Vagina (tissue), 2 donors: Measurements from ENCODE around the gene RPL15. TPM values are rescaled to one million over a fixed set of nuclear protein-coding genes. Genes with fewer than 3 reads are reported as not detected.

Experiments
- DNase-seq, 2 donors: peaks; one replicate each; pipeline ENCODE4 v3.0.0-alpha.2; 2017; ENCODE audit errors: extremely low spot score in 2 of 2
- H3K27ac ChIP-seq: fragments of 200-600 bp; sonication (generic); one replicate; pipeline ENCODE4 v1.5.1; 2019
- H3K27me3 ChIP-seq: fragments of 200-600 bp; sonication (generic); one replicate; pipeline ENCODE4 v1.5.1; 2019
- H3K36me3 ChIP-seq, 2 donors: fragments of 200-600 bp; sonication (generic); one replicate each; pipeline ENCODE4 v1.5.1; 2017 to 2019
- H3K4me1 ChIP-seq: fragments of 200-600 bp; sonication (generic); one replicate; pipeline ENCODE4 v1.5.1; 2019
- H3K4me3 ChIP-seq, 2 donors: fragments of 200-600 bp; sonication (generic); 1 replicate in 1 of 2; 2 replicates in 1 of 2; pipeline ENCODE4 v1.5.1; 2016 to 2019
- H3K9me3 ChIP-seq: fragments of 200-600 bp; sonication (generic); one replicate; pipeline ENCODE4 v1.5.1; 2019
- CTCF ChIP-seq, 3 experiments: fragments of 450-650 bp in 2 of 3; fragments of 200-600 bp in 1 of 3; sonication (generic) in 1 of 3; IDR thresholded peaks; one replicate each; pipeline ENCODE4 v1.5.1; 2017 to 2019; ENCODE audit warnings: antibody characterized with exemption in 3 of 3, mild to moderate bottlenecking in 2 of 3, moderate library complexity in 2 of 3
- POLR2A ChIP-seq, 2 donors: fragments of 450-650 bp; IDR thresholded peaks; one replicate each; pipeline ENCODE4 v1.6.1; 2017; ENCODE audit warnings: antibody characterized with exemption in 2 of 2, mild to moderate bottlenecking in 2 of 2, moderate library complexity in 2 of 2
- POLR2AphosphoS5 ChIP-seq, 2 donors: sonication (generic); formaldehyde crosslinking; IDR thresholded peaks; one replicate each; pipeline ENCODE4 v1.9.0; 2017; ENCODE audit warnings: antibody characterized with exemption in 2 of 2, mild to moderate bottlenecking in 2 of 2, low read depth in 1 of 2; ENCODE audit not compliant: insufficient read depth in 1 of 2
- intact Hi-C: fragments of 100-400 bp; cut with DNase I; formaldehyde crosslinking; loops from one replicate; pipeline ENCODE4 v1.15.1; 2023
- total RNA-seq: library from RNA; depleted of rRNA; stranded (reverse); fragments of >200 nt; gene quantifications from one replicate; pipeline ENCODE4 v1.2.3, GENCODE V29; 2016

RPL15 gene
- total RNA-seq, 1 donor from 2014 or later = 2,641 TPM

GRCh38 chr3:23872330-23872729 is 44.6 kb upstream of the RPL15 start:
- no peaks in the 10 kb centered on the region for H3K27me3 ChIP-seq
- DNase-seq = no peak
- no peak overlapping the region for H3K4me3 ChIP-seq
- H3K36me3 ChIP-seq = no peaks in the 10 kb centered on the region
- TF ChIP-seq CTCF (IDR thresholded peaks at IDR 0.05) = no peak
- TF ChIP-seq POLR2A (IDR thresholded peaks at IDR 0.05) = no peak
- no peak for TF ChIP-seq POLR2AphosphoS5 (IDR thresholded peaks at IDR 0.05; ENCODE audit: insufficient read depth in 1 of 2, low read depth in 1 of 2)
- H3K27ac ChIP-seq = no peak overlapping the region
- intact Hi-C loops = no loop called here
- H3K4me1 ChIP-seq = peaks cover 57% of the 10 kb centered on the region
- H3K9me3 ChIP-seq = no peaks in the 10 kb centered on the region

GRCh38 chr3:23873941-23874340 is 43.0 kb upstream of the RPL15 start:
- intact Hi-C loops = no loop called here
- Histone ChIP-seq H3K27ac (no peak overlapping the region), H3K4me1 (peaks cover 48% of the 10 kb centered on the region), H3K36me3 (no peaks in the 10 kb centered on the region), H3K9me3 (no peaks in the 10 kb centered on the region), H3K4me3 (no peak overlapping the region), H3K27me3 (no peaks in the 10 kb centered on the region)
- DNase-seq = no peak
- TF ChIP-seq POLR2AphosphoS5 (IDR thresholded peaks at IDR 0.05; ENCODE audit: insufficient read depth in 1 of 2, low read depth in 1 of 2) = no peak
- no peak for TF ChIP-seq POLR2A (IDR thresholded peaks at IDR 0.05)
- no peak for TF ChIP-seq CTCF (IDR thresholded peaks at IDR 0.05)

GRCh38 chr3:23874359-23875112 is 42.4 kb upstream of the RPL15 start:
- Histone ChIP-seq H3K9me3 (no peaks in the 10 kb centered on the region), H3K36me3 (no peaks in the 10 kb centered on the region), H3K4me1 (peaks cover 47% of the 10 kb centered on the region), H3K27ac (no peak overlapping the region), H3K27me3 (no peaks in the 10 kb centered on the region), H3K4me3 (no peak overlapping the region)
- no peak for DNase-seq
- TF ChIP-seq POLR2AphosphoS5 (IDR thresholded peaks at IDR 0.05; ENCODE audit: insufficient read depth in 1 of 2, low read depth in 1 of 2) (no peak), POLR2A (IDR thresholded peaks at IDR 0.05) (no peak), CTCF (IDR thresholded peaks at IDR 0.05) (no peak)
- intact Hi-C loops = no loop called here

- no peak for TF ChIP-seq CTCF (IDR thresholded peaks at IDR 0.05)
- Histone ChIP-seq H3K27ac (no peak overlapping the region), H3K9me3 (no peaks in the 10 kb centered on the region), H3K36me3 (no peaks in the 10 kb centered on the region), H3K4me3 (no peak overlapping the region), H3K4me1 (peaks cover 43% of the 10 kb centered on the region), H3K27me3 (no peaks in the 10 kb centered on the region)
- no peak for DNase-seq
- intact Hi-C loops = no loop called here
Observed at GRCh38 chr3:23875113-23875725, 41.7 kb upstream of the RPL15 start.

DNA sequence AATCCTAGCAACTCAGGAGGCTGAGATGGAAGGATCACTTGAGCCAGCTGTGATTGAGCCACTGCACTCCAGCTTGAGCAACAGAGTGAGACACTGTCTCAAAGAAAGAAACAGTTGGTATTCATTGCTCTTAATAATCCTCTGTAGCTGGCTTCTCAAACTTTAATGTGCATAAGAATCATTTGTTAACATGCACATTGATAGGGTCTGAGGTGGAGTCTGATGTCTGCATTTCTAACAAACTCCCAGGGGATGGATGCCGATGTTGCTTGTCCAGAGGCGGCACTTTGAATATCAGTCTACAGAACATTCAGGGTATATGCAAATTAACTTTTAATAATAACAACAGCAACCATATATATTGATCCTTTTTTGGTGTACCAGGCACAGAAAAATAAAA is 40.0 kb upstream of the RPL15 start:
- H3K27me3 ChIP-seq = no peaks in the 10 kb centered on the region
- no peak for DNase-seq
- no peak overlapping the region for H3K4me3 ChIP-seq
- intact Hi-C loops = no loop called here
- no peaks in the 10 kb centered on the region for H3K9me3 ChIP-seq
- peaks cover 49% of the 10 kb centered on the region for H3K4me1 ChIP-seq
- no peaks in the 10 kb centered on the region for H3K36me3 ChIP-seq
- H3K27ac ChIP-seq = no peak overlapping the region
- no peak for TF ChIP-seq POLR2AphosphoS5 (IDR thresholded peaks at IDR 0.05; ENCODE audit: insufficient read depth in 1 of 2, low read depth in 1 of 2)
- TF ChIP-seq POLR2A (IDR thresholded peaks at IDR 0.05) = no peak
- TF ChIP-seq CTCF (IDR thresholded peaks at IDR 0.05) = no peak
